ENCODE data around the gene MED10.

- TF ChIP-seq CTCF (conservative IDR thresholded peaks at IDR 0.05; ENCODE audit: low read depth, low read length), result no peak
- no peak for TF ChIP-seq EZH2phosphoT487 (IDR thresholded peaks at IDR 0.05; ENCODE audit: borderline replicate concordance, low read length)
- no peak for TF ChIP-seq EZH2 (IDR thresholded peaks at IDR 0.05; ENCODE audit: low read length, unreplicated experiment)
Observed at GRCh38 chr5:6378766-6379103, 388 bp upstream of the MED10 start.
